Stimulated activated CD4-positive, alpha-beta T cell treated with anti-CD3 and anti-CD28 coated beads, Interleukin-12 subunit alpha, Interleukin-12 subunit beta, amount 100 ng/mL, for 4 hours (primary cell): ENCODE measurements around the gene CX3CR1.
"Not testable (repeated sequence)": the region's sequence is repeated elsewhere in the genome, so short reads cannot be mapped to it uniquely, and the experiment has no call there.

ENCODE experiments used
- DNase-seq: peaks from one replicate; pipeline ENCODE4 v3.0.0-alpha.2; 2020

Gene CX3CR1, protein sequence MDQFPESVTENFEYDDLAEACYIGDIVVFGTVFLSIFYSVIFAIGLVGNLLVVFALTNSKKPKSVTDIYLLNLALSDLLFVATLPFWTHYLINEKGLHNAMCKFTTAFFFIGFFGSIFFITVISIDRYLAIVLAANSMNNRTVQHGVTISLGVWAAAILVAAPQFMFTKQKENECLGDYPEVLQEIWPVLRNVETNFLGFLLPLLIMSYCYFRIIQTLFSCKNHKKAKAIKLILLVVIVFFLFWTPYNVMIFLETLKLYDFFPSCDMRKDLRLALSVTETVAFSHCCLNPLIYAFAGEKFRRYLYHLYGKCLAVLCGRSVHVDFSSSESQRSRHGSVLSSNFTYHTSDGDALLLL

DNA sequence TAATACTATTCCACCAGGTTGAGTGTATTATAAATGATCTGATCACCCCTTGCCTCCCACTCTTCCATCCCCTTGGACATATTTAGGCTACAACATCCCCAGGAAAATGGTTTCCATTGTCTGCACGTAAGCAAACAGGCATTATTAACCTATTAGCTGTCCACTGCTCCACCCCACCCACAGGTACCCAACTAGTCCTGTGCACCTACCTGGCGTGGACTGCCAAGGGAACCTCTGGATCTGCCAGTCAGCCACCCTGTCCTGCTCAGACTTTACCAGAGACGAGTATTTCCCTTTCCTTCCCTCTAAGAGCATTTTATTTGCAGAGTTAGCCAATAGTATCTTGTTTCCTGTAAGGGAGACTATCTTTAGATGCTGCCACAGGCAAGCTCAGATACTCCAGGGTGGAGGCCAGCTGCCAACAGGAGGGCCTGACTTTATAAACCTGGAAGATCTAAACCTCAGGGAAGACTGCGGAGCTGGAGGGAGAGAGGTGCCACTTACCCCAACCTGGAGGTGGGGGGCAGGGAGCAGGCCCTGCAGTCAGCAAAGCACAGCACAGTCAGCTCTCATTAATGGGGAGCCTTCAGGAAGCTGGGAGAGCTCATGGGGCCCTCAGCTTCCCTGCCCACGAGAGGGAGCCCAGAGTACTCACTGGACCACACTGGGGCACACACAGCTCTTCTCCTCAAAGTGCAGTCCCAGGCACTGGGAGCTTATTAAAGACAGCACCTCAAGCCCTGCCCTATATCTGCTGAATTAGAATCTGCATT is at the start of gene CX3CR1:
Gene CX3CR1, minus strand, starts transcription at position 292 of the 773 bp plus-strand sequence. CDS start 13,527 bp downstream, outside the sequence.
- no peak for DNase-seq

DNA sequence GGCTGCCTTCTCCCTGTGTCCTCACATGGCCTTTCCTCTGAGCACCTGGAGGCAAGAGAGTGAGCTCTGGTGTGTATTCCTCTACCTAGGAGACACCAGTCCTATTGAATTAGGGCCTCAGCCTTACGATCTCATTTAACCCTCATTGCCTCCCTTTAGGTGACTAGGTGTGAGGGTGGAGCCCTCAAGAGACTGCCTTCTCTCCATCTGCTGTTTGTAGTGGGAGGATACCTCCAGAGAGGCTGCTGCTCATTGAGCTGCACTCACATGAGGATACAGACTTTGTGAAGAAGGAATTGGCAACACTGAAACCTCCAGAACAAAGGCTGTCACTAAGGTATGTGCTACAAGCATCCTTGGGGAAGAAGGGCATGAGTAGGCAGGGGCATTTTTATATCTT is 49.7 kb upstream of the CX3CR1 start, which contains the start of gene CCR8:
Gene CCR8, plus strand, starts transcription at position 217 of the 400 bp plus-strand sequence. CDS start 2,623 bp downstream, outside the sequence.
- DNase-seq = no peak

DNA sequence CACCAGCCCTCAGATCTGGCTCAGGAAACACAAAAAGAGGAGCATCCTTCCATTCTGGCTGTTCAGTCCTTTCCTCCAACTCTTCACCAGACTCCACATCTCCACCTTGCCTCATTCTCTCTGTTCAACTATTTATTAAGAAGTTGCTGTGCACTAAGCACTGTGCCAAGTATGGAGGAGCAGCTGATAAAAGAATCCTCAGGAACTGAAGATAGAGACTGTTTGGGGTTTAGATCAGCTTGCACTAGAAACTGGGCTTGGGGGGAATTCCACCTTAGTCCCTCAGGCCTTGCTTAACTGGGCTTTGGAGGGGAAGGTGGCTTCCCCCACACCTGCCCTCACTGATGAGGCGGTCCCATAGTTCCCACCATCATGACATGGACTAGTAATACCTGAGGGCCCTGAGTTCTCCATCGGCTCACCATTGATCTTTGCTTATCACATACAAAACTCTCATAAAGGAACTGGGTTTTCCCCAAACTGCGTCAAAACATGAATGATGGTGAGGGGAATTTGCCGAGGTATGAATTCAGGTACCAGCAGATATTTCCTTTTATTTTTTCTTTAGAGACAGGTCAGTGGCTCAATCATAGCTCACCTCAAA is 48.0 kb upstream of the CX3CR1 start:
- no peak for DNase-seq

DNA sequence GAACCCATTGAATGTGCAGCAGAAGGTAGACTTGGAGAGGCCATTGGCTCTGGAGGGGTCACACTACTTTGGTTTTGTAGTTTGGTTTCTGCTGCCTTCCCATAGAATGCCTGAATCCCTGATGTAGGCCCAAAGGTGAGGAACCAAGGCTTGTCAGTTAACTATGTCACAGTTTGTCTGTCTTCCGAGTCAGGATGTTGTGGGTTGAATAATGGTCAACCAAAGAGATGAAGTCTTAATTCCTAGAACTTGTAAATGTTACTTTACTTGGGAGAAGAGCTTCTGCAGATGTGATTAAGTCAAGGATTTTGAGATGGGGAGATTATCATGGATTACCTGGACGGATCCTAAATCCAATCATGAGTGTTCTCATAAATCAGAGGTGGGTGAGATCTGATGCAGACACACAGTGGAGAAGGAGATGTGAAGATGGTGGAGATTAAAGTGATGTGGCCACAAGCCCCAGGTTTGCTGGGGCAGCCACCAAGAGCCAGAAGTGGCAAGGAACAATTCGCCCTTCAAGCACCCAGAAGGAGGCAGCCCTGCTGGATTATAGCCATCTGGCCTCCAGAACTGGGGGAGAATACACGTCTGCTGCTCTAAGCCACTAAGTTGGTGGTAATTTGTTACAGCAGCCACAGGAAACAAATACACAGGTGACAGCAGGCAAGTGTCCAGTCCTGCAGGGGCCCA is 47.4 kb upstream of the CX3CR1 start:
- DNase-seq = no peak

DNA sequence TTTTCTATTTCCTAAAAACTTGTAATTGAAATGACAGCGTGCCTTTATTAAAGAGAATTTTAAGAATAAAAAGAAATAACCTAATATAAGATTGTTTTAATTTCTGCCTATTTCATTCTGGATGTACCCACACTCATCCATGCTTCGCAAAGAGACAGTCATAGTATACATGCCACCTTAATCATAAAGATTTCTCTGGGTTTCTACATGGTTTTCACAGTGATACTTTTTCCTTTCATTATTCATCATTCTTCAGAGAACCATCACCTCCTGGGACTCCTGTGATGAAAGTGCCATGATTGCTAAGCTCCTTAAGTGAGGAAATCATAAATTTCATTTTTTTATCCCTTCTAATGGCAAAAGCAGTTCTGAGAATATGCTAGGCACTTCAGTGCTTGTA is 45.4 kb upstream of the CX3CR1 start:
- no peak for DNase-seq

DNA sequence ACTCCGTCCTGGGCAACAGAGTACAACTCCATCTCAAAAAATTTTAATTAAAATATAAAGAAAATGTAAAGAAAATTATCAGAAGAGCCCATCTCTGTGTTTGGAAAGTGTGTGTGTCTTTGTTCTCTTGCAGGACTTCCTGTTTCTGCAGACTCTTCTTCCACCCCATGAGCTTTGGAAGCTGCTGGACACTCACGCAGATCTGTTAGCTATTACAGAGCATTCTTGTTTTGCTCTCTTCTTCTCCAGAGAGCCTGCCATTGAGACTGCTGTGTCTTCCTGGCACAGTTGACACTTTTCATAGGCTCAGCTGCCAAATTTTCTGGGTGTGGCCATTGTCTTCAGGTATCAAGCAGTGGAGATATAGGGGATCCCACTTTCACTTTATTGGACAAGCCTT is 43.7 kb upstream of the CX3CR1 start:
- DNase-seq = no peak

DNA sequence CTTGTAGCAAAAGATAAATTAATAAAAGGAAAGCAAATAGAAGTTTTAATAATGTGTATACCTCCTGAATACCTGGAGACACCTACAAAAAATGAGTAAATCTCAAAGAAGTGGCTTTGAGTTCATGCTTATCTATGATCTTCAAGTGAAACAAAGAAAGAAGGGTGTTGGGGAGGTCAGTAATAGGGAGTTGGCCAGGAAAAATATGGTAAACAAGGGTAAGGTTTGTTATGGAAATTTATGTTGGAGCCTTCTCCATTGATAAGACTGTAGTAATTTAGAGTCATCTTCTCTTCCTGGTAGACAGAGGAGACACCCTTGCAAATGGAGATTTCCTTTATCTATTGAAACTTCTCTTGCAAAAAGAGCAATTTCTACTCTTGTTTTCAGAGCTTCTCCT is 43.1 kb upstream of the CX3CR1 start:
- no peak for DNase-seq

DNA sequence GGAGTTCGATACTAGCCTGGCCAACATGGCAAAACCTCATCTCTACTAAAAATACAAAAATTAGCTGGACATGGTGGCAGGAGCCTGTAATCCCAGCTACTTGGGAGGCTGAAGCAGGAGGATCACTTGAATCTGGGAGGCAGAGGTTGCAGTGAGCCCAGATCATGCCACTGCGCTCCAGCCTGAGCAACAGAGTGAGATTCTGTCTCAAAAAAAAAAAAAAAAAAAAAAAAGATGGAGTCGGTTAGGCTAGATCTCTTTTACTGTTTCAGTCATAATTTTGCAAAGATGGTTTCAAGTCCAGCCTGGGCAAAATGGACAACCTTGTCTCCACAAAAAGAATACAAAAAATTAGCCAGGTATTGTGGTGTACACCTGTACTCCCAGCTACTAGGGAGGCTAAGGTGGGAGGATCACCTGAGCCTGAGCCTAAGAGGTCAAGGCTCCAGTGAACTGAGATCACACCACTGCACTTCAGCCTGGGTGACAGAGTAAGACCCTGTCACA is 42.4 kb upstream of the CX3CR1 start:
- not testable (repeated sequence) for DNase-seq

DNA sequence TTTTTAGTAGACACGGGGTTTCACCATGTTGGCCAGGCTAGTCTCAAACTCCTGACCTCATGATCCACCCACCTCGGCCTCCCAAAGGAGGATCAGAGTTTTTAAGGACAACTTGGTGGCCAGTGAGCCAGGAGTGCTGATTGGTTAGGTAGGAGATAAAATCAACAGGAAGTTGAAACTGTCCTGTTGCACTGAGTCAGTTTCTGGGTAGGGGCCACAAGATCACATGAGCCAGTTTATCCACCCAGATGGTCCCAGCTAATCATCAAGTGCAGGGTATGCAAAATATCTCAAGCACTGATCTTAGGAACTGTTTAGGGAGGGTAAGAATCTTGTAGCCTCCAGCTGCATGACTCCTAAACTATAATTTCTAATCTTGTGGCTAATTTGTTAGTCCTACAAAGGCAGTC is 41.7 kb upstream of the CX3CR1 start:
- not testable (repeated sequence) for DNase-seq

DNA sequence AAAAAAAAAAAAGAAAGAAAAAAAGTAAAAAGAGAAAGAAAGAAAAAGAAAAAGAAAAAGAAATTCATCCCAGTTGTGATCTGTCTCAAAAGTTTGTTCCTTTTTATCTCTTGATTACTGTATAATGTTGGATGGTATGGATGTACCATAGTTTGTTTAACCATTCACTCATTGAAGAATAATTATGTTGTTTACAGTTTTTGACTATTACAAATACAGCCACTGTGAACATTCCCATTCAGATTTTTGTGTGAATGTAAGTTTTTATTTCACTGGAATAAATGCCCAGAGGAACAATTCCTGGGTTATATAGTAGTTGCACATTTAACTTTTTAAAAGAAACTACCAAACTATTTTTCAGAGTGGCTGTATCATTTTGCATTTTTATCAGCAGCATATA is 39.4 kb upstream of the CX3CR1 start:
- DNase-seq = no peak

DNA sequence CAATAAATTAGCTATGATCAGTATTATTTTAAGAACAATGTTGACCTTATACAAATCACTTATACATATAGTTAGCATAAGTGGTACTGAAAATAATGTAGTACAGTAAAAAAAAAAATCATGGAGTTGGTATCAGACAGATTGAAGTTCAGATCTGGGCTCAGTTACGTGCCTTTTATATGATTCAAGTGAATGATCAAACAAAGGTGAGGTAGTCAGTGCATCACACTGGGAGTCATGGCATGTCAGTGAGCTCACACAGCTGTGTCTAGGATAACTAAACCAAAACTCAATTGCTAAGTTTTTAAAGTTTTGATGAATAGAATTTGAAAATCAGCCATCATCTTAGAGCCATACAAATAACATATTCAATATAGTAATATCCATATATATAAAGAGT is 38.5 kb upstream of the CX3CR1 start:
- no peak for DNase-seq

DNA sequence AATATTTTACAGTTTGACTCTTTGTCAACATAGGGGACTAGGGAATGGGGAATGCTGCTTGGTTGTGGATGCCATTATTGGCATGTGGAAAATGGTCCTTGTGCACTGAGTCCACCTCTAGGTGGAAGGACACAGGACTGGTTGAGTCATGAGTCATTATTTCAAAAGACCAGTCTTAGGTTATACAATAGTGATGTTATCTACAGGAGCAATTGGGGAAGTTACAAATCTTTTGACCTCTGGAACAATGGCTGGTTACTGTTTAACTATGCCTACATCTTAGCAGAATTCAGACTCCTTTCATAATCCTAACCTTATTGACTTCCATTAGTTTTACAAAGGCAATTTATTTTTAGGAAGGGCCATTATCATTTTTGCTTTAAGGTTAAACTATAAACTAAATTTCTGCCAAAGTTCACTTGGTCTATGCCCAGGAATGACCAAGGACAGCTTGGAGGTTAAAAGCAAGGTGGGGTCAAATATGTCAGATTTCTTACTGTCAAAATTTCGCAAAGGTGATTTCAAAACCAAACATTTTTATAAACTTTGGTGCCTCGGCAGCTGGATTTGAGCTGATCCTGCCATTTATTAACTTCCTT is 37.8 kb upstream of the CX3CR1 start:
- no peak for DNase-seq

DNA sequence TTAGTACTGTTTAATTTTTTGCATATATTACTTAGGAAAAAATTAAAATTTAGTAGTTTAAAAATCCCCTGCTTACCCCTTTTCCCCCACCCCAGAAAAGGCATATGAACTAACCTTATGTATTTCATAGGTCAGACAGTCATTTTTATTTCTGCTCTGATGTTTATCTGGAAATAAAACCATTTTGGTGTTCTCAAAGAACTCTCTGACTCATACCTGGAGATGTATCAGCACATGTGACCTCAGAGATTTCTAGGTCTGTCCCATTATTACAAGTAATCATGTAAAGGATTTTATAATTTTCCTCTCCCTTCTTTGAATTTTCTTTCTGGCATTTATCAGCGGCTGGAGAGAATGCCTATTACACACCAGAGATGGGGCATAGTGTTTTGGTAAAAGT is 35.6 kb upstream of the CX3CR1 start:
- no peak for DNase-seq

DNA sequence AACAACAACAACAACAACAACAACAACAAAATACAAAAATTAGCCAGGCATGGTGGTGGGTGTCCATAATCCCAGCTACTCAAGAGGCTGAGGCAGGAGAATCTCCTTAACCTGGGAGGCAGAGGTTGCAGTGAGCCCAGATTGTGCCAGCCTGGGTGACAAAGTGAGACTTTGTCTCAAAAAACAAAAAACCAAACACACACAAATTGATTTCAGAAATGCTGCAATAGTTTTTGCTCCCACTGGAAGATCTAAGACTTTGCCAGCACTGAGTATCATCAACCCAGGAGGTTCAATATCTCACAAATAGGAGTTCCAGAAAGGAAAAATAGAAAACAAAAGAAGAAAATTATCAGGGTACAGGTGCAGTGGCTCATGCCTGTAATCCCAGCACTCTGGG is 33.5 kb upstream of the CX3CR1 start:
- no peak for DNase-seq

DNA sequence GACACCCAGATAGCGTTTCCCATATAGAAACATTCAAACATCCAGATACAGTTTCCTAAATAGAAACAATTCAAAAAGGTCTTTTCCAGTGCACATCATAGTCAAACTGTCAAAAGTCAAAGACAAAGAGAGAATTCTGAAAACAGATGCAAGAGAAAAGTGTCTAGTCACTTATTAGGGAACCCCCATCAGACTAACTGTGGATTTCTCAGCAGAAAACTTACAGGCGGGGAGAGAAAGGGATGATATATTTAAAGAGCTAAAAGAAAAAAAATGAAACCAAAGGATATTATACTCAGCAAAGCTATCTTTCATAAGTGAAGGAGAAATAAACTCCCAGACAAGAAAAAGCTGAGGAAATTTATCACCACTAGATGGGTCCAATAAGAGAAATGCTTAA is 22.3 kb upstream of the CX3CR1 start:
- no peak for DNase-seq

DNA sequence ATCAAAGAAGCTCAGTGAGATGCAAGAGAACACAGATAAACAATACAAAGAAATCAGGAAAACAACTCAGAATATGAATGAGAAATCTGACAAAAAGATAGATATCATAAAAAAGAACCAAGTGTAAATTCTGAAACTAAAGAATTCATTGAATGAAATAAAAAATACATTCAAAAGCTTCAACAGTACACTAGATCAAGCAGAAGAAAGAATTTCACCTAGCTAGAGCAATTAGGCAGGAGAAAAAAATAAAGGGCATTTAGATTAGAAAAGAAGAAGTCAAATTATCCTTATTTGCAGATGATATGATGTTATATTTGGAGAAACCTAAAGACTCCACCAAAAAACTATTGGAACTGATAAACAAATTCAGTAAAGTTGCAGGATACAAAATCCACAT is 19.4 kb upstream of the CX3CR1 start:
- DNase-seq = no peak

DNA sequence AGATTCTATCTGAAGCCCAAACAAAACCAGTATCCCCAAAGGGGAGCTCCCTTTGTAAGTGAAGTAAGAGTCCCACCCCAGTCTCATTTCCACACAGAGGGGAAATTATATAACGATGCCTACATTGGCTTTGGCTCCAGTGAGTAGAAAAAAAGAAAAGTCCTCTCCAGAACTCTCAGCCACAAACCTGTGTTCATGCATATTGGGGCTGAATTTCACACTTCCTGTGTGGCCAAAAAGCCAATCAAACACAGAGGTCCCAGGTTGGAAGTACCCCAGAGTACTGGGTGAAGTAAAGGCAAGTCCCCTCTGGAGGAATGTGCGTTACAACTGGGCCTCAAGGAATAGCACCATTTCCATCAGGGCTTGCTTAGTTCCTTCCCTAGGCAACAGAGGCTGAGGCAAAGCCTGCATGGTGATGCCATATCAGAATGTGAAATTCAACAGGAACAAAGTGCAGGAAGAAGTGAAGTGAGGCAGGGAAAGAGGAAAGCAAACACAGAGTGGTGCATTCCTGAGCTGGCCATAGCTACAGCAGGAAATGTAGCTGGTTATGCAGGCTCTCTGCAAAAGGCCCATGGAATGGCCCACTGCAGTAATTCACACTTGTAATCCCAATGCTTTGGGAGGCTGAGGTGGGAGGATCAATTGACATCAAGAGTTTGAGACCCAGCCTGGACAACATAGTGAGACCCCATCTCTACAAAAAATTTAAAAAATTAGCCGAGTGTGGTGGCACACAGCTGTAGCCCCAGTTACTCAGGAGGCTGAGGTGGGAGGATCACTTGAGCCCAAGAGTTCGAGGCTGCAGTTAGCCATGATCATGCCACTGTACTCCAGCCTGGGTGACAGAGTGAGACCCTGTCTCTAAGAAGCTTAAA is 16.6 kb upstream of the CX3CR1 start:
- no peak for DNase-seq

DNA sequence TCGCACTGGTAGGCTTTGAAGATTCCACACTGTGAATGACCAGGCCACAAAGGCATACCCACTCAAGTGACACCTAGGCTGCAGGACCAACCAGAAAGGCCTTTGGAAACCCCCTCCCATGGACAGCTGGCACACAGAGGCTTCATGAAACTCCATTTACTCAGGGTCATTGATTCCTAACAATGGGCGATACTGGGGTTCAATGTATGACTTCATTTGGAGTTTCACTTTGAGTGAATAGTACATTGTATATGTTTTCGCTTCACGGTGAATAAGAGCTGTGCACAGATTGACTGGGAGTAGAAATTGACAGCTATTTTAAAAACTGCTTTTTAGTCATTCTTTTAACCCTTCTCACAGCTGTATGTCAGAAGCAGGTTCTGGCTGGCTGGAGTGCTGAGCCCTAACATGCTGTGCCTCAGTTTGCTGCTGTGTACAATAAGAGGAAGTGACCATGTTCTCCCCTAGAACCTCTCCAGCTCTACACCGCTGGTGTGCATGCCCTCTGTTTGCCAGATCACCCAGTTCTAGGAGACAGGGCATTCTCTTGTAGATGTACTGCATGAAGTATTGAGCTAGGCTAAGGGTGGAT is 15.4 kb upstream of the CX3CR1 start:
- DNase-seq = no peak

DNA sequence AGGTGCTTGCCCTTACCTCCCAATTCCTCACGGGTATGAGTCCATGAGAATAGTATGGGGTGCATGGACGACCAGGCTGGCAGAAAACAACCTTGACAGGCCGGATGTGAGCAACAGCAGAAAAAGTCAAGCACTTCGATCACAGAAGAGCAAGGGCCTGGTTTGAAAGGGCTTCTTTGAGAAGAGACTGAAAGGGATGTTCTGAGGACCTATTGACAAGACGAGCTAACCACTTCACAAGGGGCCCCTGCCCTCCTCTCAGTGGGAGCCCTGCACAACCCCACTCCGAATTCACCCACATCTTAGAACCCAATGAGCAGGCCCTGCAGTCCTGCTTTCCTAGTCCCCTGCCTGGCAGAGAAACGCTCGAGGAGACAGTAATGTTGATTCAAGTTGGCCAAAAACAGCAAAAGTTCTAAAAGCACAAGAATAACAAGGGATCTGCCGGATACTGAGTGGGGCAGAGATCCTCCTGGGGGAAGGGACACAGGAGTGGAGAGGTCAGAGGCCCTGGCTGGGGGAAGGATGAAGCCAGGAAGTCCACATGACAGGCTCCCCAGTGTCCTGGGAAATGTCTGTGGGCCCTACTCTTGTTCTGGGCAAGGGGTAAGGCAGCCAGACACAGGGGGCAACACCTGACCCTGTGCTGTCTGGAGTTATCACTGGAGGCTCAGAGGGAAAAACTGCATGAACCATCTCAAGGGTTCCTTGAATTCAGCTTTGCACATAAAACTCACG is 14.8 kb upstream of the CX3CR1 start:
- no peak for DNase-seq

DNA sequence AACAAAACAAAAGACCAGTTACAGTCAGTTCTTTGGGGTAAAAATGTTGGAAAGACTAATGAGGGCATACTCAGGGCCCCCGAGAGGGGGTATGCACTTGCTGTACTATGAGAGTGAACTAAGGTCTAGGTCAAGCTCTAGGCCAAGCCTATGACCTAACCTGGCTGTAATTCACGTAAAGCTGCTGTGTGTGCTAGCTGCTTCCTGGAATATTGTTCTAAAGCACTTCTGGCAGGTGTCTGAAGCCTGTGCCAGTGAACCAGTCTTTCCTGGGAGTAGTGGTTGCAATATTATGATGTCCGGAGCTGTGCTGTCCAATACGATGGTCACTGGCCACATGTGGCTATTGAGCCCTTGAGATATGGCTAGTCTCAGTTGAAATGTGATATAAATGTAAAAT is 13.1 kb upstream of the CX3CR1 start:
- DNase-seq = no peak
